ENCODE data around the gene CCDC182.

The CCDC182 gene

GRCh38 chr17:57756951-57757350 is 11.9 kb upstream of the CCDC182 start:
- DNase-seq = no peak

- DNase-seq = no peak
Measured at GRCh38 chr17:57755480-57756070, 10.5 kb upstream of the CCDC182 start.

GRCh38 chr17:57752031-57752905 is 7.2 kb upstream of the CCDC182 start:
- DNase-seq = no peak

DNA sequence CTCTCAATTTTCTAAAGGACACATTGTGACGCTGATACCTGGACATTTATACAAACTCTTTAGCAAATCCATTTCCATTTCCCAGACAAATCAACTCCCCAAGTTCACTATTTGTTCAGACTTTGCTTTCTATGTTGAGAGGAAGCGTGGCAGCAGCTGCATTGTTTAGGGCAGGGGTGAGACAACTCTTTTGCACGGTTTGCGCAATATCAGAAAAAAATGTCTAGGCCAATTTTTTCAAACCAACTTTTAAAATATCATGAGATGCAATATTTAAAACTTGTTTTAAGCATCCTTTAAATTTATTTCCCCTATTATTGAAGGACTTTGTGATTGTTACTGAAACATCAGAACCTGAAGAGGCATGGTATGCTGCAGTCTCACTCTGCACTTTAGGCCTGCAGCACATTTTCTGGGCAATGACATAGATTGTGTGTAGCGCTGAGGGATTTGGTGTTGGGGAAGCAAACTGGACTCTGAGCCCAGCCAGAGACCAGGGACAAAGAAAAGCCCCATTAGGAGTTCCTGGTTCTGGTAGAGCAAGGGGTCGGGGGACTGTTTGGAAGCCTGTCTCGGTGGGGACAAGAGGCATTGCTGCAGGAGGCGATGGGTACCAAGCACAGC is 6.4 kb upstream of the CCDC182 start:
- no peak for DNase-seq

- DNase-seq = no peak
Measured at GRCh38 chr17:57750895-57751294, 5.8 kb upstream of the CCDC182 start.

- DNase-seq = no peak
Measured at GRCh38 chr17:57750109-57750871, 5.2 kb upstream of the CCDC182 start.

DNA sequence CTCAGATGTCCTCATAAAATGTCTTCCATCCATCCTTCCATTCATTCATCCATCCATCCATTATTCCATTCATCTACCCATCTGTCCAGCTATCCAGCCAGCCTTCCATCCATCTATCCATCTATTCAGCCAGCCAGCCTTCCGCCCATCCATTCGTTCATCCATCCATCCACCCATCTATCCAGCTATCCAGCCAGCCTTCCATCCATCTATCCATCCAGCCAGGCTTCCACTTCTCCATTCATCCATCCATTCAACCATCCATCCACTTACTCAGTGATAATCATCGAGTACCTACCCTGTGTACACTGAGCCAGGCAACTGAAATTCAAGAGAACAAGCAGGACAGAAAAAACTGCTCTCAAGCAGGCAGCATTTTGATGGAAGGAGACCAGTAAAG is 4.6 kb upstream of the CCDC182 start:
- DNase-seq = no peak

GRCh38 chr17:57747221-57748017 is 2.3 kb upstream of the CCDC182 start:
- peak; percentile 75 for DNase-seq

DNA sequence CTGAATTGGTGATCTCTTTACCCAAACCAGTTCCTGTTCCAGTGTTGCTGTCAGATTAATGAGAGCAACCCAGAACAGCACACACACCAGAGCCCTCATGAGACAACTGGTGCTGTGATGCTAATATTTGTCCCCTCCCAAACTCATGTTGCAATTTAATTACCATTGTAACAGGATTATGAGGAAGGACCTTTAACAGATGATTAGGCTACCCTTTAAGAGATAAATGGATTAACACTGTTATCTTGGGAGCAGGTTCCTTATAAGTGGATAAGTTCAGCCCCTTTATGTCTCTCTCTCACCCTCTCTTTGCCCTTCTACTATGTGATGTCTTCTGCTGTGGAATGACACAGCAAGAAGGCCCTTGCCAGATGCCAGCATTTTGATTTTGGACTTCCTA is 1.1 kb upstream of the CCDC182 start:
- no peak for DNase-seq

DNA sequence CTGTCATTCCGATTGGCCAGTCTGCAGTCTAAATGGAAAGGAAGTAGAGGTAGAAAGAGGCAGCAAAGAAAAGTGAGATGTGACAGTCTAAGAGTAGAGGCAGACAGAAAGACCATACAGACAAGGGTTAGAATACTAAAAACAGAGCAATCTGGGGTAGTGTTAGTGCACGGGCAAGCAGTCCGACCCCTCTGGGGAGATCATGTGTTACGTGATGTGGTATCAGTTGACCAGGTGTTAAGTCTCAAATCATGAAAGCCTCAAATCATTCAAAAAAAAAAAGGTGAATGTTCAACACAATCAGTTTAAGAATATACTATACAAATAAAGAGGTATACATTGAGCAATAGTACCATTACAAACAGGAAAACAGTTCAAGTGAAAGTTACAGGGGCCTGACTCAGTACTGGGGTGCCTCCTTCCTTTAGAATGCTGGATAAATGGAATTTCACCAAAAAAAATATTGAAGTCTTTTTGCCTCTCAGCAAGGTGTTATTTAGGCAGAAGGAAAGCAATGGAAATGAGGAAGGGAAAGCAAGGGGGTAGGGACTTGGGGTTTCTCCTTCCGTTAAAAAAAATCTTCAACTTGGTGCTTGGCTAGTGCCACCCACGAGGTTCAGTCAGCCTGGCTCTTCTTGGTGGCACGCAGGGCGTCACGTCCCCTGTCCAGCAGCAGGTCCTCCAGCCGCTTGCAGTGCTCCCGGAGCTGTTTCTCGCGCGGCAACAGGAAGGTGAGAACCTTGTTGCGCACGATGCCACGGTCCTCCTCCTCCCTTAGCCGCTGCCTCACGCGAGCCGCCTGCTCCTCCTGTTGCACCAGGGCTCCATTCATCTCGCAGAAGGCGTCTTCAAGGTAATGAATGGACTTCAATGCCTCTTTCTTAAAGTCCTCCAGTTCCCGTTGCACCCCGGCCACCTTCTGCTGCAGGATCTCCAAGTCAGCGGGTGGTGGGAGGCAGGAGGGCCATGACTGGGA is 616 bp downstream of the CCDC182 start:
- no peak for DNase-seq

GRCh38 chr17:57740235-57740528 is 4.9 kb downstream of the CCDC182 start:
- no peak for DNase-seq

- DNase-seq = peak in 1 of 2 experiments; percentile 1
Measured at GRCh38 chr17:57739402-57740234, 5.5 kb downstream of the CCDC182 start.

DNA sequence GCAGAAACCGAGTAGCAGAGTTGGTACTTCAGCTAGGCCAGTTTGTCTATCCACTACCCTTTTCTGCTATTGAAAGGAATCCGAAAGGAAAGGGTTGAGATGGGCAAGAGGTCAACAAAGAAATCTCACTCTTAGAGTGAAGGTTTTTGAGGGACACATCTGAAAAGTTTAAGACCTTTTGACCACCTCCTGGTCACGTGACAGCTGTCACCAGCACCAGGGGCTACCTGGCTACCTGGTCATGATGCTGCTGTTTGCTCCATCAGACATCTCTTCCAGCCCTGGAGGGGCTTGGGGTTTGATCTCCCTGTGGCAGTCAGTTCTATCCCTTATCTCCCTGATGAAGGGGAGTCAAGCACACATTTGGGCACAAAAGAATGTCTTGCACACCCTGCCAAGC is 7.6 kb downstream of the CCDC182 start:
- no peak for DNase-seq

GRCh38 chr17:57735707-57736106 is 9.4 kb downstream of the CCDC182 start:
- DNase-seq = peak; percentile 28 to 31

DNA sequence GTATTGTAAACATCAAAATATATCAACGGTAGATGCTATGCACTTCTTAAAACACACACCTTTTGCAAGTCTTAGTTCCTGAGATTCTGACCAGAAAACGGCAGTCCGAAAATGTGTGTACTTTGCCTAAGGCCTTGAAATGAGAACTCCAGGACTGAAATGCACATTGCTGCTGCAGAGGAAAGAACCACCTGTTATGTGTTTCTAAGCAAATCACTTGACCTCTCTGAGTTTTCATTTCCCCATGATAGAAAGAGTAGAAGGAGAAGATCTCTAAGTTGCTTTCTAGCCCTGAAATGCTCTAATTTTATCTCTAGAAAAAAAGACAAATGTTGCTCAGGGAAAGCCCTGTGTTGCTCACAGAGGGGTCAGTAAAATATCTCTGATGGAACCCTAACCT is 9.9 kb downstream of the CCDC182 start:
- DNase-seq = no peak

DNA sequence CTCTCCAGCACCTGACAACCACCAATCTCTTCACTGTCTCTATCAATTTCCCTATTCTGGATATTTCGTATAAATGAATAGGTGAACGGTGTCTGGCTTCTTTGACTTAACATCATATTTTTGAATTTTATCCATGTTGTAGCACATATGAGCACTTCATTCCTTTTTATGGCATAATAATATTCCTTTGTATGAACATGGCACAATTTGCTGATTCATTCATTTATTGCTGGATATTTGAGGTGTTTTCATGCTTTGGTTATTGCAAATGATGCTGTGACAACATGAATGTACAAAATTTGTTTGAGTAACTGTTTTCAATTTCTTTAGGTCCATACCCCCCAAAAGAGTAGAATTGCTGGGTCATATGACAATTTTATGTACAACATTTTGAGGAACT is 12.0 kb downstream of the CCDC182 start:
- DNase-seq = no peak

GRCh38 chr17:57732062-57732461 is 13.0 kb downstream of the CCDC182 start:
- no peak for DNase-seq

DNA sequence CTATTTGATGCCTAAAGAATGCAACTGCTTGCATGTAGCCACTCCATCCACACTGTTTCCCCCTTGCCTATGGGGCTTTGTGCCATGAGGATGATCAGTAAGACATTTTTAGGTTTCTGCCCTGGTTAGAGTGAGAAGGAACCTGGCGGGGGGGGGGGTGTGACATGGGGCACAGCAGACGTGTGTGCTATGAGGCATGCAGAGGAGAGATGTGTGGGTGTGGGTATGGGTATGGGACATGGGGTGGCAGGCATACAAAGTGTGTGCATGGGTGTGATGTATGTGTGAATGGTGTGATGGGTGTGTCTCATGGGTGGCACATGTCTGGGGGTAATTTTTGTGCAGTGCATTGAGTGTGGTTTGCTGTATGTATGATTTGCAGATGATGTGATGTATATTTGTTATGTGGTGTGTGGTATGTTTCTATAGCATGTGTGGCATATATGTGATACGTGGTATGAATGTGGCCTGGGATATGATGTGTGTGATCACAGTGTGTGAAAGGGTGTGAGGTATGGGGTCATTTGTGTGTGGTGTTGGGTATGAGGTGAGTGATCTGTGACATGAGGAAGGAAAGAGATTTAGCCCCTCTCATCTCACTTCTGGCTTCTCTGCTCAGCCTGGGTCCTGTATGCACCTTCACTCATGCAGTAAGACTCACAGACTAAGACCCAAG is 14.9 kb downstream of the CCDC182 start:
- no peak for DNase-seq

DNA sequence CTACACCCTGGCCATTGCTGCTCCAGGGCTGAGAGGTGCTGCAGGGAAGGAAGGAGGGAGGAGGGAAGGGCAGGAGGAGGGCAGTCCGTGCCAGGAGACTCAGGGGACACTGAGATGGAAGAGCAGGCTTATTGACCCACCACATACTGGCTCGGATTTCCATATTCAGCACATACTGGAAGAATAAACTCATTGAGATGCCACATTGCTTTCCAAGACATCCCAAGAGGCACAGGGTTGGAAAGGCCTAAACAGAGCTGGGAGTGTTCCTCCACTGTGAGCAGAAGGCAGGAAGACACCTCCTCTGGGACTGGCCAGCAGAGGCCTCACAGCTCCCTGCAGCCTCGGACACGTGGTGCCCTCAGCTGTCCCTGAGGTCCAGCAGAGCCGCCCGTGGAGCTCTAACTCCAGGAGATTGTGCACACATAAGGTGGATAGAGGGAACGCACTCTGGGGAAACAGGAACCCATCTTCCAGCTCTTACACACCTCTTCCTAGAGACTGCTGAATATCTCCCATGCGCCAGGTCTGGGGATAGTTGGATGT is 17.4 kb downstream of the CCDC182 start:
- no peak for DNase-seq

GRCh38 chr17:57726838-57727237 is 18.3 kb downstream of the CCDC182 start:
- DNase-seq = no peak
